ENCODE measurements around the gene ATG5. TPM values are rescaled to one million over a fixed set of nuclear protein-coding genes. Genes with fewer than 3 reads are reported as not detected.

ATG5 gene
- total RNA-seq, 4 donors from 2014 or later, result 26.1 to 43.3 (median 30.6) TPM

DNA sequence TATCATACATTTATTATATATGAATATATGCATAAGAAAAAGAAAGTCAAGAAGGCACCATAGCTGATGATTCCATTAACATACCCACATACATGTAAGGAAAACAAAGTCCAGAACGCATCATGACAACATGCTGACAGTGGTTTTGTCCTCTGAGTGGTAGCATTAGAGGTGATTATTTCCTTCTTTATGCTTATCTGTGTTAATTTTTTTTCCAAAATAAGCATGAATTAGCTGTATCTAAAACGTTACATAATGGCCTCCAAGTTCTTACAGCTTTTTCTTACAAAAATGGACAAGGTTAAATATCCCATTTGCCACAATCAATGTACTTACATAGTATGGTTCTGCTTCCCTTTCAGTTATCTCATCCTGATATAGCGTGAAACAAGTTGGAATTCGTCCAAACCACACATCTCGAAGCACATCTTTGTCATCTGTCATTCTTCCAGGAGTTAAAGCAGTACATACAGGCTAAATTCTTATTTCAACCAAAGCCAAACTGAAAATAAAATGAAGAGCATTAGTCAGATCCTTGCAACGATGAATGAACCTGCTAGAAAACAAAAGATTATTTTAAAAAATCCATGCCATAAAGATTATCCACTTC lies 9.7 kb downstream of the ATG5 start:
- H3K9me3 ChIP-seq, result no peaks in the 10 kb centered on the region
- ATAC-seq, result no peak
- peaks cover 0 to 41% of the 10 kb centered on the region in 2 donors for H3K36me3 ChIP-seq
- no peaks in the 10 kb centered on the region for H3K27me3 ChIP-seq
- H3K27ac ChIP-seq, result no peak overlapping the region
- H3K4me1 ChIP-seq, result no peaks in the 10 kb centered on the region
- TF ChIP-seq, protein P1, sequence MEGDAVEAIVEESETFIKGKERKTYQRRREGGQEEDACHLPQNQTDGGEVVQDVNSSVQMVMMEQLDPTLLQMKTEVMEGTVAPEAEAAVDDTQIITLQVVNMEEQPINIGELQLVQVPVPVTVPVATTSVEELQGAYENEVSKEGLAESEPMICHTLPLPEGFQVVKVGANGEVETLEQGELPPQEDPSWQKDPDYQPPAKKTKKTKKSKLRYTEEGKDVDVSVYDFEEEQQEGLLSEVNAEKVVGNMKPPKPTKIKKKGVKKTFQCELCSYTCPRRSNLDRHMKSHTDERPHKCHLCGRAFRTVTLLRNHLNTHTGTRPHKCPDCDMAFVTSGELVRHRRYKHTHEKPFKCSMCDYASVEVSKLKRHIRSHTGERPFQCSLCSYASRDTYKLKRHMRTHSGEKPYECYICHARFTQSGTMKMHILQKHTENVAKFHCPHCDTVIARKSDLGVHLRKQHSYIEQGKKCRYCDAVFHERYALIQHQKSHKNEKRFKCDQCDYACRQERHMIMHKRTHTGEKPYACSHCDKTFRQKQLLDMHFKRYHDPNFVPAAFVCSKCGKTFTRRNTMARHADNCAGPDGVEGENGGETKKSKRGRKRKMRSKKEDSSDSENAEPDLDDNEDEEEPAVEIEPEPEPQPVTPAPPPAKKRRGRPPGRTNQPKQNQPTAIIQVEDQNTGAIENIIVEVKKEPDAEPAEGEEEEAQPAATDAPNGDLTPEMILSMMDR (IDR thresholded peaks at IDR 0.05), result no peak
- TF ChIP-seq POLR2AphosphoS5 (IDR thresholded peaks at IDR 0.05), result no peak
- no peak for TF ChIP-seq EP300 (IDR thresholded peaks at IDR 0.05)
- no peak for TF ChIP-seq POLR2A (IDR thresholded peaks at IDR 0.05)
- no peak overlapping the region for H3K4me3 ChIP-seq
- 67 to 83% methylated on average over 5 to 6 of the region's 6 CpGs for WGBS, 2 donors (ENCODE audit: low coverage in 1 of 2)

DNA sequence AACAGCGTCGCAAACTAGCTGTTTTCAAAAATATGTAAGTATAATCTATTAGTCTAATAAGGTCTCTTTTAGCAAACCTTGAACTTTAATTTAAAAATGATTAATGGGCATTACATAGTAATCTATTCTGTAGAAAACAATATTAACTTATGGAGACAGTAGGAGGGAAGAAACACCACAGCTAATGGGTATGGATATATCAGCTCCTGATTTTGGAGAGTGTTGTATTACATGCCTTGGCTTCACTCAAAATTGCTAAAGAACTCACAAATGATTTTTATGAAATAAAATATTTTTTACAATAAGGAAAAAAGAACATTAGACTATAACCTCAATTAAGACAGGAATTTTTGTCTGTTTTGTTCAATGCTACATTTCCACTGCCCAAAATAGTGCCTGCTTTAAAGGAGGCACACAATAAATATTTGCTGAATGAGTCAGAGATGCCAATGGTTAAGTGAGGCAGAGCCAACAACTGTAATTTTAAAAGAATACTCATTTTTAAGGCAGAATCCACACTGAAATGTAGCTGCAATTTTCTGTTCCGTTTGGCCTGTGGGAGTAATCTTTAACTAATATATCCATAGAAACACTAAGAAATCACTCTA lies 15.7 kb downstream of the ATG5 start:
- no peaks in the 10 kb centered on the region for H3K9me3 ChIP-seq
- ATAC-seq, result no peak
- no peak overlapping the region for H3K4me3 ChIP-seq
- WGBS, 2 donors (ENCODE audit: low coverage in 1 of 2), result 72 to 75% methylated on average over 3 of the region's 3 CpGs
- H3K27ac ChIP-seq, result no peak overlapping the region
- H3K27me3 ChIP-seq, result no peaks in the 10 kb centered on the region
- TF ChIP-seq EP300 (IDR thresholded peaks at IDR 0.05) (no peak), POLR2A (IDR thresholded peaks at IDR 0.05) (no peak), POLR2AphosphoS5 (IDR thresholded peaks at IDR 0.05) (no peak)
- TF ChIP-seq, protein P1 (IDR thresholded peaks at IDR 0.05), result no peak
- peaks cover 0 to 49% of the 10 kb centered on the region in 2 donors for H3K36me3 ChIP-seq
- H3K4me1 ChIP-seq, result peaks cover 0 to 16% (median 0%) of the 10 kb centered on the region in 3 donors

DNA sequence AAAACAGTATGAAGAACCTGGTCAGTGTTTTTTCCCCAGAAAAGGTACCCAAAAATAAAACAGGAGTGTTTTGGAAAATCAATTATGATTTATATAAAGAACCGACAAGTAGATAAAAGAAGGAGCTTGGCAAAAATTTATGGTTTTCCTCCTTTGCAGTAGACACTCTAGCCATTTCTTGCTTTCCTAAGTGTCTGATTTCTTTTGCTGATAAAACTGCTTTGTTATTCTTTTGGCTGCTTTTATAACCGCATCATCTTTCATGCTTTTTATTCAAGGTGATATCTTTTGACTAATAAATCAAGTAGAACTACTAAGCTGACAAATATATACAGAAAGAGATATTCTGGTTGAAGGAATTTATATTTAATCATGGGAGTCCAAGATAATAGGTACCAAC lies 16.6 kb downstream of the ATG5 start:
- H3K4me3 ChIP-seq, result no peak overlapping the region
- H3K27ac ChIP-seq, result no peak overlapping the region
- no peaks in the 10 kb centered on the region for H3K9me3 ChIP-seq
- H3K36me3 ChIP-seq, result peaks cover 0 to 40% of the 10 kb centered on the region in 2 donors
- H3K27me3 ChIP-seq, result no peaks in the 10 kb centered on the region
- TF ChIP-seq POLR2AphosphoS5 (IDR thresholded peaks at IDR 0.05), result no peak
- no peak for TF ChIP-seq POLR2A (IDR thresholded peaks at IDR 0.05)
- no peak for TF ChIP-seq EP300 (IDR thresholded peaks at IDR 0.05)
- TF ChIP-seq, protein P1 (IDR thresholded peaks at IDR 0.05), result no peak
- H3K4me1 ChIP-seq, result peaks cover 0 to 16% (median 0%) of the 10 kb centered on the region in 3 donors
- WGBS, 2 donors (ENCODE audit: low coverage in 1 of 2), result 55 to 81% methylated on average over 2 of the region's 2 CpGs
- ATAC-seq, result no peak

DNA sequence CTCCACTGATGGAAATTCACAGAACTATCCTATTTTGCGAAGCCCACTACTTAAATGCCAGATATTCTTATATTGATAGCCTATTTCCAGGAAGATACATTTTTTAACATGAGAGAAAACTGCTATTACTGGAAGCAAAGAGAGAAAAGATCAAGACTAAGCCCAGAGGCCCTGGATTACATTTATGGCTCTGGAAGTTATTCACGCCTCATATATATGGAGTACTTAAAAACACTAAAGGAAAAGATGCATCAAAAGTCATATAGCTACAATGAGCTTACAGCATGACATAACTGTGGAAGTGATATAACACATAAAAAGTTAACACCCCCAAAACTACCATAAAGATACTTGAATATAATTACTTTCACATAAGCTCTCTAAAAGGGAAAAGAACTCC lies 19.8 kb downstream of the ATG5 start:
- TF ChIP-seq, protein P1 (IDR thresholded peaks at IDR 0.05), result no peak
- no peak for TF ChIP-seq EP300 (IDR thresholded peaks at IDR 0.05)
- no peak for TF ChIP-seq POLR2AphosphoS5 (IDR thresholded peaks at IDR 0.05)
- TF ChIP-seq POLR2A (IDR thresholded peaks at IDR 0.05), result no peak
- 98 to 100% methylated on average over 1 to 2 of the region's 2 CpGs for WGBS, 2 donors (ENCODE audit: low coverage in 1 of 2)
- H3K4me1 ChIP-seq, result peaks cover 0 to 16% (median 0%) of the 10 kb centered on the region in 3 donors
- H3K9me3 ChIP-seq, result no peaks in the 10 kb centered on the region
- H3K27ac ChIP-seq, result no peak overlapping the region
- H3K36me3 ChIP-seq, result peaks cover 0 to 19% of the 10 kb centered on the region in 2 donors
- ATAC-seq, result no peak
- no peaks in the 10 kb centered on the region for H3K27me3 ChIP-seq
- H3K4me3 ChIP-seq, result no peak overlapping the region

DNA sequence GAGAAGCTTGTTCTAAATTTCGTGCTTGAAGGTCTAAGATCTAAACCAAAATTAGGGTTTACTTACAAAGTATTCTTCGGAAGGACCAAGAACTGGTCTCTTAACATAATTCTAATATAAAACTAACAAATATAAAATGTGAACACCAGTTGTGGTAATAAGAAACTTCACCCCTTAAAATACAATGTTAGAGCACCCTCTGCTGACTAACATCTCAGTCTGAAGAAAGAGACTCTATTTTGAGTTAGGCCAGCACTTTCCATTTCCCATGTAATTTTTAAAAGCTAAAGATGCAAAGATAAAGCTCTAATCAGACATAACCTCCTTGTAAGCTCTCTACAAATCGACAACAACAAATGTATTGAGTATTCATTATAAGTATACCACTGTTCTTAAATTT lies 24.6 kb downstream of the ATG5 start:
- TF ChIP-seq, protein P1 (IDR thresholded peaks at IDR 0.05), result peak in 3 of 4 experiments; percentile 28 to 53 (median 29)
- no peak for TF ChIP-seq POLR2AphosphoS5 (IDR thresholded peaks at IDR 0.05)
- 62 to 70% methylated on average over 3 of the region's 3 CpGs for WGBS, 2 donors (ENCODE audit: low coverage in 1 of 2)
- Histone ChIP-seq H3K4me3 (no peak overlapping the region), H3K9me3 (no peaks in the 10 kb centered on the region), H3K36me3 (no peaks in the 10 kb centered on the region), H3K4me1 (no peaks in the 10 kb centered on the region), H3K27ac (no peak overlapping the region), H3K27me3 (no peaks in the 10 kb centered on the region)
- no peak for ATAC-seq
